ENCODE results near the gene TMEM239.

The TMEM239 gene

DNA sequence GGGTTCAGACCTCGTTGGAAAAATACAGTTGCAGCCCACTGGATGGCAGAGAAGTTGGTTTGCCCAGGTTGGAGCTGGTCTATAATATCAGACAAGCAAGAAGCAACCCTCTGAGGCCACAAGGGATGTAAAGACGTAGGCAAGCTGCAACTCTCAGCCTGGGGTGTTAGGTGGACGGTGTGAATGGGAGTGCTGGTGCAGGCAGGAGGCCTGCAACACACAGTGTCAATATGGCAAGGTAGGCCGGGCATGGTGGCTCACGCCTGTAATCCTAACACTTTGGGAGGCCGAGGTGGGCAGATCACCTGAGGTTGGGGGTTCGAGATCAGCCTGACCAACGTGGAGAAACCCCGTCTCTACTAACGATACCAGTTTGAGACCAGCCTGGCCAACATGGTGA lies 34.9 kb downstream of the TMEM239 start:
- no peak for DNase-seq

DNA sequence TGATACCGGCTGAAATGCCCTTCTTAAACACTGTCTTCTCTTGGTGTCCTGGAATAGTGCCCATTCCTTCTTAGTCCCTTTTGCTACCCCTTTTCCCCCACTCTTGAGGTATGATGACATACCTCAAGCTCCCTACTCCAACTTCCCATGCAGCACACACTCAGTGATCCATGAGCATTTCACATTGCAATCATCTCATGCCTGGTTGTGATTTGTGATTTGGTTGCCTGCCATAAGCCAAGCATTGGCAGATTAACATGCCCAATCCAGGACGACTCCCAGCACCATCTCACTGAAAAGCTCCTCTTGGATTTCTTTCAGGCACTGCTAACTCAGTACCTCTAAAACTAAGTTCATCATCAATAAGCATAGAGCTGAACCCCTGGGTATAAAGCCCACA lies 42.4 kb downstream of the TMEM239 start:
- DNase-seq = no peak

DNA sequence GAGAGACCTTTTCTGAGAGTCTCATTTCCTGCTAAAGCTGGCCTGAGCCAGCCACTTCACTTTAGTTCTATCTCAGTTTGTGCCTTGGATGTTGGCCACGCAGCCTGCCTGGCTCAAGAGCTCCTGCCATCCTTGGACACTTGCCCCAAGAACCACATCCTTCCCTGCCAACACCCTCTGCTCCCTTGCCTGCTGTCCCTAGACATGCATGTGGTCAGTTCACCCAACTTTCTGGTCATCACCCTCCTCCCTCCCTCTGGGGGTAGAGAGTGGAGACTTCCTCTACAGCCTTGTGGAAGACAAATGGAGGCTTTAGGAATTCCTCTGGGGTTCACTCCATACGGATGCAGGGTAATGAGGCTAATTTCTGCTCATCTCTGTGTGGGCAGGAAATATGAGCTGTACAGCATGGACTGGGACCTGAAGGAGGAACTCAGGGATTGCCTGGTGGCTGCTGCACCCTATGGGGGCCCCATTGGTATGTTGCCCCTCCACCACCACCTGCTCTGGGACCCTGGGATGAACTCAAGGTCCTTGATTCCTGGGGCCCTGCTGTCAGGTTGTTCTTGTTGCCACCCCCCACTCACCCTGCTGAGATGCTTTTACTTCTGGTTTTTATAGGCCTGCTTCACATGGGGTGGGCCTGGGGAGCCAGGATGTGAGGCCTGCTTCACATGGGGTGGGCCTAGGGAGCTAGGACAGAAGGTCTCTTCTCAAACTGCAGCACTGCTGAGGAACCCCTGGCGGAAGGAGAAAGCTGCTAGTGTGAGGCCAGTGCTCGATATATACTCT lies 43.4 kb downstream of the TMEM239 start:
- DNase-seq = no peak

DNA sequence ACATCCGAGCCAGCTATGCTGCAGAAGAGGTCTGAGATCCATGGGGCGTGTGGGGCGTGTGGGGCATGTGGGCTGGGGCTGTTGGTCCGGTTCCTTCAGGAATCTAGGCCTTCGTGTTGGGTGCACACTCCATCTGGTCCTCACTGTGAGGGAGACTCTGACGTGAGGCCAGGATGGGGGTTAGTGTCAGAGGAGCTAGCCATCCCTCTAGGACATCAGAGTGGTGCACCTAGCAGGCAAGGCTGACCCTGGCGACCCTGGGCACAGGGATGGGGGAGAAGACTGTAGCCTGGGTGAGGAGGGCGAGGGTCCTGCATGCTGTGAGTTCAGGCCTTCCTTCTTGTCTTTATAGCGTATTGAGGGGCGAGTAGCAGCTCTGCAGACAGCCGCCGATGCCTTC lies 48.5 kb downstream of the TMEM239 start:
- DNase-seq = no peak

DNA sequence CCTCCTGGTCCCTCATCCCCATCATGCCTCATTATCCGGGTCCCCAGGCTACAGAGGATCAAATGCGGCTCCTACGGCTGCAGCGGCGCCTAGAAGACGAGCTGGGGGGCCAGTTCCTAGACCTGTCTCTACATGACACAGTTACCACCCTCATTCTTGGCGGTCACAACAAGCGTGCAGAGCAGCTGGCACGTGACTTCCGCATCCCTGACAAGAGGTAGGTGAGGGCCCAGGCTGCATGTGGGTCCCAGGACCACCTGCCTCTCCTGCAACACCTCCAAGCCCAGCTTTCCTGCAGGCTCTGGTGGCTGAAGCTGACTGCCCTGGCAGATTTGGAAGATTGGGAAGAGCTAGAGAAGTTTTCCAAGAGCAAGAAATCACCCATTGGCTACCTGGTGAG lies 48.9 kb downstream of the TMEM239 start:
- DNase-seq = no peak

DNA sequence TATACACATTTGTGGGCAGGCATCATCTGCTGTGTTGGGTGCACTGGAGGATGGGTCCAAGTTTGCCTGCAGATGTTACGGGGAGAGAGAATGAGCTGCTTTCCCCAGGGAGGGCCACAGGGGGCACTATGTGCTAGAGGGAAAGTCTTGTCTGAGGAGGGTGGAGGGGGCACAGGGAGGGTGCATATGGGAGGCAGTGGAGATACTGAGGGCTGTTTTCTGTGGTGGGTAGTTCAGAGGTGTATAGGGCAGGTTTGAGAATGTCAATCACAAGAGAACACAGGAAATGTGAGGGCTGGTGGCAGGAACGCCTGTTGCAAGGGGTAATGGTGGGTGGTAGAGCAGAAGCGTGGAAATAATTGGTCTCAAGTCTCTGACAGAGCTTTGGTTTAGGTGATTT lies 49.5 kb downstream of the TMEM239 start:
- peak; percentile 25 for DNase-seq

DNA sequence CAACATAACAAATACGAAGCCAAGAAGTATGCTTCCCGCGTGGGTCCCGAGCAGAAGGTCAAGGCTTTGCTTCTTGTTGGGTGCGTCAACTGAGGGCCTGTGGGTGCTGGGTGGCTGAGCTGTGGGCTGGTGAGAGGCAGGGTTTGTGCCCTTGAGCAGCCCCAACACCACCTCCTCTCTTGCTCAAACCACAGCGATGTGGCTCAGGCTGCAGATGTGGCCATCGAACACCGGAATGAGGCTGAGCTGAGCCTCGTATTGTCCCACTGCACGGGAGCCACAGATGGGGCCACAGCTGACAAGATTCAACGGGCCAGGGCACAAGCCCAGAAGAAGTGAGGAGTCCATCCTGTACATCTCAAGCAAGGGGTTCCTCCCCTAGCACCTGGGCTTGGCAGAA lies 50.1 kb downstream of the TMEM239 start:
- DNase-seq = no peak

DNA sequence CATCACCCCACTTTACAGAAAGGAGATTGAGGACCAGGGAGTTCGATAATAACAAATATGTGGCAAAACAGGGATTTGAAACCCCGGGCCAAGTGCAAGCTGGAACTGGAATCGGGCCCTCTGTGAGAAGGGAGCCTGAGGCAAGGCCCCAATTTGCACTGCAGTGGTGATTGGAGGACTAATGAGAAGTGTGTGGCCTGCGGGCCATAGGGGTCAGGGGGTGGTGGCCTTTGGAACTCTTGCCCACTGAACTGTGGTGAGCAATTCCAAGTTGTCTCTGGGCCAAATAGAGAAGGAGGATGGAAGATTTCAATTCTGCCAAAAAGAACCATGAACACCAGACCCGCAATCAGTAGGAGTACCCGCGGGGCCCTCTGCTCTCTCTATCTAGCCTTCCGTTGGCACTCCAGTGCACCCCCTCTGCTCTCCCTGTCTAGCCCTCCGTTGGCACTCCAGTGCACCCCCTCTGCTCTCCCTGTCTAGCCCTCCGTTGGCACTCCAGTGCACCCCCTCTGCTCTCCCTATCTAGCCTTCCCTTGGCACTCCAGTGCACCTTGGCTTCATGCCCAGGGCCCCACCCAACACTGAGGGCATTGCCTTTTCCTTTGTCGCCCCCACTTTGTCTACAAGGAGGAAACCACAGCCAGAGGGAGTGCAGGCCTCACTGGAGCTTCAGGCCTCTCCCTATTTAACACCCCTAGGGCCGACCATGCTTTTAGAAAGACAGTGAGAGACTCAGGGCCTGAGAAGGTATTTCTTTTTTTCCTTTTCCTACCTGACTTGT lies 51.1 kb downstream of the TMEM239 start:
- DNase-seq = no peak

All from activated CD4-positive, alpha-beta T cell treated with anti-CD3 and anti-CD28 coated beads, Interleukin-2, Interleukin-6, amounts not matched to agents 100 ng/mL and 50 ng/mL, durations not matched to agents 16 hours and 8 hours (primary cell).